HCT116 (cell line): Measurements from ENCODE around the gene BRSK2. TPM values are rescaled to one million over a fixed set of nuclear protein-coding genes. Genes with fewer than 3 reads are reported as not detected.
A peak's percentile ranks its signal among the peaks of the same experiment; 100 is the strongest.

ENCODE experiments used
- ATAC-seq: fragments of 200-7000 bp; cut with Tn5 transposase; 2 replicates; pipeline ENCODE4 v1.9.1; 2020; ENCODE audit warnings: mild to moderate bottlenecking, moderate library complexity
- BruUV-seq: library from RNA; stranded (reverse); fragments of 400-500 nt; replicated peaks from 2 replicates; lab custom pipeline; 2021; lab: Mats Ljungman, UMichigan
- CTCF ChIA-PET: fragments of 300-600 bp; sonication (Branson Sonifier 250); formaldehyde crosslinking; loops from one replicate; lab custom pipeline; 2021; ENCODE audit warnings: antibody characterized with exemption; lab: Charles Lee
- POLR2A ChIA-PET: fragments of 300-600, 350-600 bp; sonication (Branson Sonifier 250); formaldehyde crosslinking; loops from one replicate; lab custom pipeline; 2021; ENCODE audit warnings: antibody characterized with exemption; lab: Charles Lee
- RAD21 ChIA-PET, 2 experiments: fragments of 300-600 bp; sonication (Branson Sonifier 250); formaldehyde crosslinking; loops; one replicate each; lab custom pipeline; 2023; ENCODE audit warnings: low total read pairs in 2 of 2; ENCODE audit not compliant: uncharacterized antibody in 2 of 2, unreplicated experiment in 2 of 2, low non-redundant PET in 1 of 2; lab: Charles Lee
- DNase-seq: peaks from one replicate; pipeline ENCODE4 v3.0.0-alpha.2; 2010; ENCODE audit warnings: low read depth, low spot score
- H2AFZ ChIP-seq: fragments of 200-600 bp; shearing (Covaris generic), sonication (generic); 2 replicates; pipeline ENCODE4 v1.6.1; 2017; ENCODE audit warnings: low read depth, mixed run types, mixed read lengths, antibody characterized with exemption, low read length; ENCODE audit not compliant: poor library complexity, severe bottlenecking
- H3K27ac ChIP-seq: 2 replicates; pipeline ENCODE4 v1.5.1; 2012; ENCODE audit warnings: low read depth, low read length
- H3K27me3 ChIP-seq: fragments of 200-600 bp; sonication (generic); 2 replicates; pipeline ENCODE4 v1.6.1; 2016; ENCODE audit warnings: mixed run types, low read length, mixed read lengths; ENCODE audit not compliant: insufficient read depth
- H3K36me3 ChIP-seq, 2 experiments: fragments of 200-500 bp in 1 of 2; fragments of 200-600 bp in 1 of 2; sonication (Bioruptor generic) in 1 of 2; sonication (generic) in 1 of 2; 2 replicates each; pipeline versions ENCODE4 v1.5.1 to v1.6.1; 2014 to 2016; ENCODE audit warnings: low read length in 2 of 2, inconsistent platforms in 1 of 2, mixed read lengths in 1 of 2, mixed run types in 1 of 2; ENCODE audit not compliant: insufficient read depth in 2 of 2, control insufficient read depth in 1 of 2
- H3K4me1 ChIP-seq, 2 experiments: fragments of 200-600 bp in 1 of 2; sonication (generic) in 1 of 2; 2 replicates each; pipeline versions ENCODE4 v1.5.1 to v1.6.1; 2012 to 2017; ENCODE audit warnings: low read length in 2 of 2, inconsistent platforms in 1 of 2, mild to moderate bottlenecking in 1 of 2, mixed read lengths in 1 of 2, mixed run types in 1 of 2, moderate library complexity in 1 of 2; ENCODE audit not compliant: insufficient read depth in 2 of 2, control insufficient read depth in 1 of 2
- H3K4me2 ChIP-seq: fragments of 200-600 bp; sonication (generic); 2 replicates; pipeline ENCODE4 v1.6.1; 2017; ENCODE audit warnings: mixed run types, low read length, mixed read lengths
- H3K4me3 ChIP-seq, 2 experiments: fragments of 200-600 bp in 1 of 2; sonication (generic) in 1 of 2; replicated peaks in 1 of 2; 2 replicates each; pipeline ENCODE4 v1.5.1; 2011 to 2016; ENCODE audit warnings: low read length in 2 of 2, control low read depth in 1 of 2, low read depth in 1 of 2, mild to moderate bottlenecking in 1 of 2, mixed read lengths in 1 of 2, mixed run types in 1 of 2
- H3K79me2 ChIP-seq: fragments of 200-600 bp; sonication (generic); 2 replicates; pipeline ENCODE4 v1.6.1; 2017; ENCODE audit warnings: mild to moderate bottlenecking, mixed run types, low read length, moderate library complexity, mixed read lengths; ENCODE audit not compliant: insufficient read depth
- H3K9ac ChIP-seq: fragments of 200-600 bp; sonication (generic); 2 replicates; pipeline ENCODE4 v1.6.1; 2016; ENCODE audit warnings: low read length, mixed read lengths
- H3K9me2 ChIP-seq: fragments of 200-600 bp; sonication (generic), shearing (Covaris generic); 2 replicates; pipeline ENCODE4 v1.6.1; 2017; ENCODE audit warnings: mixed run types, mild to moderate bottlenecking, moderate library complexity; ENCODE audit not compliant: insufficient read depth
- H3K9me3 ChIP-seq, 2 experiments: fragments of 200-500 bp in 1 of 2; fragments of 200-600 bp in 1 of 2; sonication (Bioruptor generic) in 1 of 2; sonication (generic) in 1 of 2; 2 replicates each; pipeline ENCODE4 v1.6.1; 2014 to 2017; ENCODE audit warnings: low read length in 2 of 2, mixed read lengths in 2 of 2, inconsistent platforms in 1 of 2, low read depth in 1 of 2, mild to moderate bottlenecking in 1 of 2, mixed run types in 1 of 2, moderate library complexity in 1 of 2; ENCODE audit not compliant: control insufficient read depth in 1 of 2, insufficient read depth in 1 of 2
- H4K20me1 ChIP-seq: fragments of 200-600 bp; sonication (generic), shearing (Covaris generic); 2 replicates; pipeline ENCODE4 v1.6.1; 2017; ENCODE audit warnings: mixed run types, mild to moderate bottlenecking, moderate library complexity; ENCODE audit not compliant: insufficient read depth
- ATF3 ChIP-seq: IDR thresholded peaks from 2 replicates; pipeline ENCODE4 v1.6.1; 2012
- CEBPB ChIP-seq: IDR thresholded peaks from 2 replicates; pipeline ENCODE4 v1.6.1; 2012; ENCODE audit warnings: low read depth
- EGR1 ChIP-seq: IDR thresholded peaks from 2 replicates; pipeline ENCODE4 v1.6.1; 2012; ENCODE audit warnings: low read depth
- EZH2 ChIP-seq: fragments of 200-600 bp; sonication (generic); IDR thresholded peaks from 2 replicates; pipeline ENCODE4 v1.6.1; 2017; ENCODE audit warnings: antibody characterized with exemption, mixed run types
- EZH2phosphoT487 ChIP-seq: fragments of 200-600 bp; IDR thresholded peaks from 2 replicates; pipeline ENCODE4 v1.6.1; 2018; ENCODE audit warnings: antibody characterized with exemption, borderline replicate concordance
- JUND ChIP-seq: IDR thresholded peaks from 2 replicates; pipeline ENCODE4 v1.6.1; 2012
- MAX ChIP-seq: IDR thresholded peaks from 2 replicates; pipeline ENCODE4 v1.6.1; 2012
- POLR2AphosphoS5 ChIP-seq: IDR thresholded peaks from 2 replicates; pipeline ENCODE4 v1.6.1; 2011; ENCODE audit warnings: mild to moderate bottlenecking, low read depth, low read length, moderate library complexity
- RAD21 ChIP-seq: IDR thresholded peaks from 2 replicates; pipeline ENCODE4 v1.6.1; 2012; ENCODE audit warnings: low read depth, mild to moderate bottlenecking
- REST ChIP-seq: IDR thresholded peaks from 2 replicates; pipeline ENCODE4 v1.6.1; 2012; ENCODE audit warnings: low read depth
- SP1 ChIP-seq: IDR thresholded peaks from 2 replicates; pipeline ENCODE4 v1.6.1; 2012; ENCODE audit warnings: low read depth
- ZNF274 ChIP-seq: fragments of 200-500 bp; sonication (Bioruptor generic); IDR thresholded peaks from 2 replicates; pipeline ENCODE4 v1.6.1; 2014; ENCODE audit warnings: mild to moderate bottlenecking, low read depth, low read length, inconsistent platforms
- intact Hi-C: fragments of 100-400 bp; cut with micrococcal nuclease; formaldehyde crosslinking; loops from 2 replicates; pipeline ENCODE4 v1.10.0; 2022
- total RNA-seq: library from RNA; stranded (reverse); gene quantifications from one replicate; pipeline ENCODE4 v1.2.1, GENCODE V29; 2021; ENCODE audit not compliant: unreplicated experiment

The BRSK2 gene
- total RNA-seq, 1 experiment from 2014 or later = 14.0 TPM

- no peaks in the 10 kb centered on the region for H3K36me3 ChIP-seq
- H3K27me3 ChIP-seq = no peaks in the 10 kb centered on the region
- H3K4me1 ChIP-seq = peaks cover 0 to 6% of the 10 kb centered on the region in 2 experiments; a peak in 1 of 4 replicates
- no peak overlapping the region for H2AFZ ChIP-seq
- no peak overlapping the region for H3K27ac ChIP-seq
- ChIA-PET RAD21 (no interaction called here), CTCF (no interaction called here), POLR2A (no interaction called here)
- H3K9me2 ChIP-seq = no peaks in the 10 kb centered on the region
- H3K79me2 ChIP-seq = no peaks in the 10 kb centered on the region
- no peak overlapping the region for H3K9ac ChIP-seq
- H3K4me3 ChIP-seq = no peak overlapping the region
- no TSS peak for BruUV-seq
- intact Hi-C loops = no loop called here
- DNase-seq = no peak
- no peaks in the 10 kb centered on the region for H4K20me1 ChIP-seq
- peak; percentile 65 for ATAC-seq
- H3K4me2 ChIP-seq = no peak overlapping the region
- TF ChIP-seq JUND (no peak), POLR2AphosphoS5 (no peak), REST (no peak), CEBPB (no peak), SP1 (no peak), ATF3 (no peak), EGR1 (no peak), EZH2phosphoT487 (no peak), RAD21 (no peak), ZNF274 (no peak), MAX (no peak), EZH2 (no peak)
- no peaks in the 10 kb centered on the region for H3K9me3 ChIP-seq
Measured at GRCh38 chr11:1435820-1436467, 46.2 kb downstream of the BRSK2 start.
